Esophagus squamous epithelium (tissue), 4 donors: ENCODE measurements around the gene MRPL37.

Source experiments
- CTCF ChIP-seq, 6 experiments: fragments of 450-650 bp in 4 of 6; fragments of 200-600 bp in 2 of 6; sonication (generic) in 2 of 6; IDR thresholded peaks; one replicate each; pipeline ENCODE4 v1.5.1; 2016 to 2019; ENCODE audit warnings: antibody characterized with exemption in 6 of 6, mild to moderate bottlenecking in 4 of 6, moderate library complexity in 4 of 6
- POLR2A ChIP-seq, 4 donors: fragments of 450-650 bp; IDR thresholded peaks; one replicate each; pipeline ENCODE4 v1.6.1; 2017; ENCODE audit warnings: antibody characterized with exemption in 4 of 4, mild to moderate bottlenecking in 4 of 4, moderate library complexity in 3 of 4

GRCh38 chr1:54190526-54190925 lies 9.4 kb upstream of the MRPL37 start:
- TF ChIP-seq POLR2A (IDR thresholded peaks at IDR 0.05): no peak
- TF ChIP-seq CTCF (IDR thresholded peaks at IDR 0.05): no peak
